GM21528 (cell line): ENCODE results near the gene NCOA7.
A peak's percentile ranks its signal among the peaks of the same experiment; 100 is the strongest.
"Not testable (repeated sequence)": the region's sequence is repeated elsewhere in the genome, so short reads cannot be mapped to it uniquely, and the experiment has no call there.

Experiments
- ATAC-seq: cut with Tn5 transposase; IDR thresholded peaks from one replicate; pipeline ENCODE4 v1.9.1; 2021; ENCODE audit warnings: mild to moderate bottlenecking, moderate library complexity; ENCODE audit not compliant: unreplicated experiment, low FRiP score

NCOA7 gene

DNA sequence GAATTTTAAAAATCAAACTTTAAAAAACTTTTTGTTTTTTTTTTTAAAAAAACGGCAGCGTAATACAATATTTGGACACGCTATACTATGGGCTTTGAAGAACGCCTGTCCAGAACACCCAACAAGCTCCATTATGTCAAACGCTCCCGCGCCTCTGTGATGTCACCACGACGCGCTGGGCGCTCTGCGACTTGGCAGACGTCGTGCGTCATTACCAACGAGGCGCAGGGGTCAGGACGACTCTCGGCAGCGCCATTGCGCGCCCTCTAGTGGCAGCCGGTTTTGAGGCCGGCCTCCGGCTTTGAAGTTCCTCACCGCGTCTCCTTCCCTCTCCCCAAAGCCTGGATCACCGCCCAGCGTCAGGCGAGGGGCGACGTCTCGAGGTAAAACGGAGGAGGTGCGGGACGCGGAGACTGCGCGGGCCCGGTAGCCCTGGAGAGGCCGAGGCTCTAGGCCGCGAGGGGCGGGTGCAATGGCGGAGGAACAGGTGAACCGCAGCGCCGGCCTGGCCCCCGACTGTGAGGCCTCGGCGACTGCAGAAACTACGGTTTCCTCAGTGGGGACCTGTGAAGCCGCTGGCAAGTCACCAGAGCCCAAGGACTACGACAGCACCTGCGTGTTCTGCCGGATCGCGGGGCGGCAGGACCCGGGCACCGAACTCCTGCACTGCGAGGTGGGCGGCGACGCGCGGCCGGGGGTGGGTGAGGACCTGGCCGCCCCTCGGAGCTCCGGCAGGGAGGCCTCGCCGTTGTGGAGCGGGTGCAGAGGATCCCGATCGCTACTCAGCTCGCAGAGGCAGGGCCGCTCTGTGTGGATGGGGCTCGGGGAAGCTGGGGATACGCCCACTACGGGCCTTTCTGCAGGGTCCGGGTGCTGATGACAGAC, 166.0 kb downstream of the NCOA7 start, which contains the start of gene HINT3:
Gene HINT3, plus strand, starts transcription at position 265 of the 885 bp plus-strand sequence. Its CDS starts 208 bp downstream, at position 473.
- ATAC-seq, result peak; percentile 94

DNA sequence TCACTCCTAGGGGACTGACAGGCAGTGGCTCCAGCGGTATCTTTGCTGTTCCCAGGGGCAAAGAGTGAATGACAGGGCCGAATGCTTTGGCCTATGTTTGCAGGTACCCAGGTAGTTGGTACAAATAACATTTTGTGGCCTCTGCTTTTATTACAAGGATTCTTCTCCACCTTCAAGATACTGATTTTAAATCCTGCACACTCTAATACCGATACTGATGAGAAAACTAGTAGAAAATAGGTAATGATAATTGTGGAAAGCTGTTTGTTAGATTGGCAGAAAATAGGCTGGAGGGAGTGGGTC, 166.6 kb downstream of the NCOA7 start:
- ATAC-seq, result no peak

DNA sequence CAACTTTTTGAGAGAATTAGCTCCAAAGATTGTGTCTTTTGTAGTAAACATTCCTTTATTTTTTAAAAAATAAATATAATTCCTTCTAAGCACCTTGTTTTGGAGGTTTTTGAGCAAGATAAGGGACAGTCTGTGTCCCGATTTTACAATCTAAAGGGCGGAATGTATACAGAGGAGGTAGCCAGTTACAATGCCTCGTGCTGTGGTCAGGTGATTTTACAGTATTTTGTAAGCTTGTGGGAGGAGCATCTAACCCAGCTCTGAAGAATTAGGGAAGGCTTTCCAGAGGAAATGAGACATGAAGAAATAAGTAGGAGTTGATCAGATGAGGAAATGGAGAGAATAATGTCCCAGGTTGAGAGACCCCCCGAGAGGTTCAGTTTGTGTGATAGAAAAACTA, 167.1 kb downstream of the NCOA7 start:
- ATAC-seq, result no peak

DNA sequence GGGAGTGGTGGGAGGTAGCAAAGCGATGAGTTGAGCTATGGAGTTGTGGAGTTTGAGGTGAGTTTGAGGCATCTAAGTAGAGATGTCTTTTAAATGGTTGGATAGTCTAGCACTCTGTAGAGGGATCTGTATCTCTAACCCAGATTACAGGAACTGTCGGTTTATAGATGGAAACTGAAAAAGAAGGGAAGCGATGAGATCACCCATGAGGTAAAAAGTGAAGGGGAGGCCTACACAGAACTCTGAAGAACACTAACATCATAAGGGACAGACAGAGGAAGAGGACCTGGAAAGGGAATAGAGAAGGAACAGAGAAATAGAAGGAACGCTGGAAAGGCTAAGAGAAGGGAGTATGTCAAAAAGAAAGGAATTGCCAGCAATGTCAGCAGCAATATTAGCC, 168.3 kb downstream of the NCOA7 start:
- ATAC-seq, result no peak

DNA sequence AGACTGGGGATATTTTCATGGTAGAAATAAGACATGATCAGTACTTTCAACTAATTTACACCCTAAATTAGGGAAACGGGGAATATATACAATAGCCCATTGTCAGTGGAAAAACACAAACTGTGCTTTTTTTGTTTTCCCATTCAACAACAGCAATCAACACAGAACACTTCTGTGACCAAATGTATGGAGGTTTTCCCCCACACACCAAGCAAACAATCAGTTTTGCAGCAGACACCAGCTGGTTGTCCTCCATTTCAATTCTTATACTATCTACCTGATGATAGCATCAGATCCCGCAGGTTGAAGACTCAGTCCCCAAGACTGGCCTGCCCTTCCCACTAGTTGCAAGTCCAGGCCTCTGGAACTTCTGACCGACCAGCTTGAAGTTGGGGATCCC, 170.4 kb downstream of the NCOA7 start:
- no peak for ATAC-seq

DNA sequence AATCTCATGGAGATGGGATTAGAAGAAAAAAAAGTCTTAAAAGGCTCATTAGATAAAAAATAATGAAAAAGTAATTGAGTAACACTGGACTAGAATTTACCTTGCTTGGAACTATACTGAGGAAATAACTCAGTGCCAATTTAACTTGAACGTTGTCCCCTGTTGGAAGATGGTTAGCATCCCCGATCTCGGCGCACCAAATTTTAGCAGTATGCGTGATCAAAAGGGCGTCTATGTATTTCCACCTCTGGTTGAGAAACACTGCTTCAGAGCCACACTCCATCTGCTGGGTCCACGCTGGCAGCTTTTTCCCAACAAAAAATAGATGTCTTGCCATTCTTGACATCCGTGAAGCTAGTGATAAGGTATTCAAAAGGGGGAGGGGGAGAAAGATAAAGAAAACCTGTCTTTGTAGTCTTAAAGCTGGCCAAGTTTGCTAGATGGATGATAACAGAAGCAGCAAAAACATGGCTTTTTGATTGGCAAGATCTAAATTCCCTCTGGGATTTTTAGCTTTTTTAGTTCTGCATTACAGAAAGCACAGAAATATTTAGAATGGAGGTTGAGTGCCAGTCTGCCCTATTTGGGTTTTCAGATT, 172.2 kb downstream of the NCOA7 start:
- ATAC-seq, result no peak

DNA sequence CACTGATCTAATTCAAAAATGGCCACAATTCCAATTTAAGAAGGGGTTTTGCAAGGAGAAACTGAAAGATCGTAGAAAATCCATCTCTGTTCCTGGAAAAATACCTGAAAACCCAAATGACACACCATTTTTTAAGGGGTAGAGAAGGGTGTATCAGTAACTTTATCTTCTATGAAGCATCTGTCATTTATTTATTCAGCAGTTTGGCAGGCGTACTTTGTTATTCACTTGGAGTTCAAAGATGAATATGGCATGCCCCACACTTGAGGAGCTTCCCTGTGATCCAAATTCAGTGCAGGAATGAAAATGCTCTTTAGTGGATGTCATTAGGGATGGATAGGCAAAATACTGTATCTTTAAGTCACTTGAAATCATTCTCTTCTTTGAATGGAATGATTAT, 173.1 kb downstream of the NCOA7 start:
- no peak for ATAC-seq

DNA sequence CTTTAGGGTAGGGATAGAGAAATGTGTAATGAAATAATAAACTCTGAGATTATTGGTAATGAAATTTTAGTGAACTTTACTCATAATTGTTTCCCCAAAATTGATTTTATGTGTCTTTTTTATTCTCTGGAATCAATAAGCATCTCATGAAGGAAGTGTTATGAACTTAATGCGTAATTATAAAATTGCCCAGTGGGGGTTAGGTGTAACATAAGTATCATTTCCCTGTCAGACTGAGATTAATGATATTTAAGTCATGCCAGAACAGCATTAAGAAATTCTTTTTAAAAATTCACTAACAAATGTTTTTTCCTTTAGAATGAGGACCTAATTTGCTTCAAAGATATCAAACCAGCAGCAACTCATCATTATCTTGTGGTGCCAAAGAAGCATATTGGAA, 175.8 kb downstream of the NCOA7 start:
- ATAC-seq, result no peak

DNA sequence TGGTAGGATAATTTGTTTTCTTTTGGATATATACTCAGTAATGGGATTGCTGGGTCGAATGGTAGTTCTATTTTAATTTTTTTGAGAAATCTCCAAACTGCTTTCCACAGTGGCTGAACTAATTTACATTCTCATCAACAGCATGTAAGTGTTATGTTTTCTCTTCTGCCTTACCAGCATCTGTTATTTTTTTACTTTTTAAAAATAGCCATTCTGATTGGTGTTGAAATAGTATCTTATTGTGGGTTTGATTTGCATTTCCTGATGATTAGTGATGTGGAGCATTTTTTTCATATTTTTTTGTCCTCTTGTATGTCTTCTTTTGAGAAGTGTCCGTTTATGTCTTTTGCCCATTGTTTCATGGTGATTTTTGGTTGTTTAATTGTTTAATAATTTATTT, 177.7 kb downstream of the NCOA7 start:
- ATAC-seq, result no peak

DNA sequence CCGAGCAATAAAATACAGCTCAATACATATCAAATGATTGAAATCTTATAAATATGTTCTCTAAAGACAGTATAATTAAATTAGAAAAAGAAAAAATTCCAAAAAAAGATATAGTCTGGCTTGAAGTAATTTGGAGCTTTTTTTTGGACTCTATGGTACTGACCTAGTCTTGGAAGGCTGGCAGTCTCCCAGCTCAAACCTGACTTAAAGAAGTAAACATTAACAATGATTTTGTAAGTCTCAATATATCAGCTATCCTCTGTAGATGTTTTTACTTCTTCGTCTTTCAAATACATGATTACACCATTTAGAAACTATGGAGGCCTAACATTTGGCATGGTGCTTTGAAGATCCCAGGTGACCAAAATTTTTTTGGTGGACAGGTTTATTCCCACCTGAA, 180.0 kb downstream of the NCOA7 start:
- ATAC-seq, result no peak

DNA sequence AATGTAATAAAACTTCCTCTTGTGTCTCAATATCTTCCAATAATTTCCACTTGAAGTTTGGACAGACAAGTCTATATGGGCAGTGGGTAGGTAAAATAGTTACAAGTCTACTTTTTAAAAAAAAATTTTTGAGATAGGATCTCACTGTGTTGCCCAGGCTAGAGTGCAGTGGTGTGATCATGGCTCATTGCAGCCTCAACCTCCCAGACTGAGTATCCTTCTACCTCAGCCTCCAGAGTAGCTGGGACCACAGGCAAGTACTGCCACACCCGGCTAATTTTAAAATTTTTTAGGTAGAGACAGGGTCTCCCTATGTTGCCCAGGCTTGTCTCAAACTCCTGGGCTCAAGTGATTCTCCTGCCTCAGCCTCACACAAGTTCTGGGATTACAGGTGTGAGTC, 181.7 kb downstream of the NCOA7 start:
- ATAC-seq, result not testable (repeated sequence)

DNA sequence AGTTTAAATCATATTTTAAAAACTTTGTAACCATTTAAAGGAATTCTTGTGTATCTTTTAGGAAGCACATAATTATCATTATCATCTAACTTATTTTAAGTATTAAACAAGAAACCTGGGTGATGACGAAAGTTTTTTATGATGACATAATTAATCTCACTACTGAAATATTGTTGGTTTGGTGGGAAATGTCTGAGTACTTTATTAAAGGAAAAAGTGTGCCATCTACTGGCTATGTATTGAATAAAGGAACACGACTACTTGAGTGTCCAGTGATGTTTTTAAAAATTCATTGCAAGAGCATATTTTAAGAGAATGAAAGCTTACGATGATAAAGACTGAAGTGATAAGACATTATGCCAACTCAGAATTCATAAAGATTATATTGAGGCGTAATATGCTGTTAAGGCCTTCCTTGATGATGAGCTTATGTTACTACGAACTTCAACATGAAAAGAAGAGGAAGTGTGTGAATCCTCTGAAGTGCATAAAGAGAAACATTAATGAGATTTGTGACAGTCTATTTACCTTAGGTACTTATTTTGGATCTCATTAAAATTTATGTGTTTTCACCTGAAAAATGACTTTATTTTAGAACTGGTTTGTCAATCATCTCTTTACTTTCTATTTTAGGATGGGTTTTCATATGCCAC, 183.6 kb downstream of the NCOA7 start:
- ATAC-seq, result peak; percentile 78

DNA sequence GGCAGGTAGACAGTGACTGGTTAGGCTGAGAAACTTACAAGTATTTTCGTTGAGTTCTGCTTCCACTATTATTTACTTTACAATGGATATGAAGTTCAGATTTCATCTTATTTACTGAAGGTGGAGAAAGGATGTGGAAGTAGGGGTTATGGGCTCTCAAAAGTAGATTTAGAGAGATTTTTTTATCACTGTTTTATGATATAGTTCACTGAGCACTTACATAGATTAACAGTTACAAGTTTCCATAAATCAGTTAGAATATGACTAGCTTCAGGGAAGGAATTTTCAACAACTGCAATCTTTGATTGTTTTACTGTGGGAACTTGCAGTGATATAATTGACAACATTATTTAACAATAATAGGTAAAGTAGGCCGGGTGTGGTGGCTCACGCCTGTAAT, 188.3 kb downstream of the NCOA7 start:
- no peak for ATAC-seq
